B cell (primary cell): ENCODE data around the gene HIVEP1. TPM values are rescaled to one million over a fixed set of nuclear protein-coding genes. Genes with fewer than 3 reads are reported as not detected.

ENCODE experiments used
- ATAC-seq: fragments of 200-7000 bp; cut with Tn5 transposase; one replicate; pipeline ENCODE4 v1.10.0; 2021; ENCODE audit warnings: low read depth, mild to moderate bottlenecking, moderate number of reproducible peaks, moderate library complexity
- CTCF ChIA-PET: fragments of 350-600 bp; sonication (Branson Sonifier 250); formaldehyde crosslinking; loops from one replicate; lab custom pipeline; 2021; ENCODE audit warnings: antibody characterized with exemption, inconsistent platforms; lab: Charles Lee
- POLR2A ChIA-PET: fragments of 350-600 bp; sonication (Branson Sonifier 250); formaldehyde crosslinking; loops from one replicate; lab custom pipeline; 2021; ENCODE audit warnings: antibody characterized with exemption; lab: Charles Lee
- DNase-seq: peaks from one replicate; pipeline ENCODE4 v3.0.0; 2013
- H2AFZ ChIP-seq: 2 replicates; pipeline ENCODE4 v1.6.1; 2012; ENCODE audit warnings: mild to moderate bottlenecking, low read depth, low read length; ENCODE audit not compliant: insufficient read depth, poor library complexity, severe bottlenecking
- H3K27ac ChIP-seq, 2 donors: 1 replicate in 1 of 2; 2 replicates in 1 of 2; pipeline ENCODE4 v1.5.1; 2012 to 2013; ENCODE audit warnings: low read length in 2 of 2, mild to moderate bottlenecking in 2 of 2, moderate library complexity in 1 of 2
- H3K27me3 ChIP-seq, 4 experiments: fragments of 200-600 bp in 1 of 4; sonication (generic) in 1 of 4; replicated peaks in 1 of 4; 1 replicate in 2 of 4; 2 replicates in 2 of 4; pipeline versions ENCODE4 v1.6.1 to v1.7.0; 2013 to 2016; ENCODE audit warnings: low read length in 3 of 4, mild to moderate bottlenecking in 2 of 4, mixed read lengths in 1 of 4, moderate library complexity in 1 of 4; ENCODE audit not compliant: insufficient read depth in 4 of 4, control insufficient read depth in 3 of 4; ENCODE audit errors: control extremely low read depth in 1 of 4
- H3K36me3 ChIP-seq, 2 experiments: replicated peaks in 1 of 2; 1 replicate in 1 of 2; 2 replicates in 1 of 2; pipeline versions ENCODE4 v1.6.1 to v1.7.1; 2013; ENCODE audit warnings: low read length in 1 of 2; ENCODE audit not compliant: insufficient read depth in 2 of 2, control insufficient read depth in 1 of 2; ENCODE audit errors: control extremely low read depth in 1 of 2, extremely low read depth in 1 of 2
- H3K4me1 ChIP-seq, 2 donors: fragments of 200-600 bp in 1 of 2; sonication (generic) in 1 of 2; 1 replicate in 1 of 2; 2 replicates in 1 of 2; pipeline versions ENCODE4 v1.5.1 to v1.6.1; 2013 to 2017; ENCODE audit warnings: low read length in 2 of 2; ENCODE audit not compliant: control insufficient read depth in 2 of 2, insufficient read depth in 2 of 2
- H3K4me2 ChIP-seq: replicated peaks from 2 replicates; pipeline ENCODE3; 2012; ENCODE audit warnings: mild to moderate bottlenecking, low read depth, low read length; ENCODE audit not compliant: poor library complexity, severe bottlenecking
- H3K4me3 ChIP-seq, 5 experiments: fragments of 200-600 bp in 1 of 5; sonication (generic) in 1 of 5; 1 replicate in 3 of 5; 2 replicates in 2 of 5; pipeline versions ENCODE4 v1.5.1 to v1.7.0; 2011 to 2016; ENCODE audit warnings: low read length in 4 of 5, mild to moderate bottlenecking in 4 of 5, low read depth in 2 of 5, control low read depth in 1 of 5, moderate library complexity in 1 of 5; ENCODE audit not compliant: insufficient read depth in 1 of 5; ENCODE audit errors: control extremely low read depth in 1 of 5, extremely low read depth in 1 of 5
- H3K79me2 ChIP-seq: fragments of 200-600 bp; sonication (generic); one replicate; pipeline ENCODE4 v1.6.0; 2016; ENCODE audit warnings: low read length; ENCODE audit not compliant: control insufficient read depth, insufficient read depth
- H3K9ac ChIP-seq: fragments of 200-600 bp; sonication (generic); 2 replicates; pipeline ENCODE4 v1.6.1; 2017; ENCODE audit warnings: mild to moderate bottlenecking, low read length, moderate library complexity
- H3K9me3 ChIP-seq, 3 donors: one replicate each; pipeline versions ENCODE4 v1.6.1 to v1.7.1; 2013; ENCODE audit warnings: low read length in 2 of 3; ENCODE audit not compliant: control insufficient read depth in 2 of 3, insufficient read depth in 1 of 3; ENCODE audit errors: control extremely low read depth in 1 of 3
- H4K20me1 ChIP-seq: 2 replicates; pipeline ENCODE4 v1.6.0; 2012; ENCODE audit warnings: mild to moderate bottlenecking, low read length; ENCODE audit not compliant: insufficient read depth, control insufficient read depth, poor library complexity, severe bottlenecking
- H3K27ac Mint-ChIP-seq: one replicate; pipeline ENCODE4 v1.8.0; 2021; ENCODE audit warnings: mixed read lengths
- H3K27me3 Mint-ChIP-seq: one replicate; pipeline ENCODE4 v1.8.0; 2021; ENCODE audit warnings: mixed read lengths
- H3K4me1 Mint-ChIP-seq: one replicate; pipeline ENCODE4 v1.8.0; 2021; ENCODE audit warnings: mixed read lengths
- H3K4me3 Mint-ChIP-seq: one replicate; pipeline ENCODE4 v1.8.0; 2021; ENCODE audit warnings: mixed read lengths
- H3K9me3 Mint-ChIP-seq: one replicate; pipeline ENCODE4 v1.8.0; 2022; ENCODE audit warnings: mixed read lengths; ENCODE audit not compliant: insufficient read depth
- CTCF ChIP-seq: fragments of 200-600 bp; IDR thresholded peaks from one replicate; pipeline ENCODE4 v1.8.0; 2022; ENCODE audit warnings: antibody characterized with exemption, mild to moderate bottlenecking
- EZH2 ChIP-seq: IDR thresholded peaks from 2 replicates; pipeline ENCODE4 v1.6.1; 2012; ENCODE audit warnings: borderline replicate concordance, low read depth, mild to moderate bottlenecking, moderate library complexity, low read length; ENCODE audit not compliant: insufficient read depth, poor library complexity, severe bottlenecking
- WGBS: methylation state at CpG from one replicate; pipeline ENCODE4 v1.1.5; 2013; ENCODE audit warnings: missing lambda C conversion rate; ENCODE audit not compliant: insufficient coverage; 5-methylcytosine and 5-hydroxymethylcytosine counted together
- intact Hi-C: fragments of 100-400 bp; cut with micrococcal nuclease; formaldehyde crosslinking; loops from one replicate; pipeline ENCODE4 v1.10.0; 2022
- polyA plus RNA-seq: library from polyadenylated mRNA; depleted of rRNA; stranded (reverse); fragments of >200 nt; gene quantifications from 2 replicates; pipeline ENCODE4 v1.2.3, GENCODE V29; 2012
- total RNA-seq, 2 donors: library from RNA; stranded (reverse); fragments of 120-200 nt in 1 of 2; gene quantifications; 1 replicate in 1 of 2; 2 replicates in 1 of 2; pipeline versions ENCODE4 v1.2.3 to v1.2.4, GENCODE V29; 2013 to 2022

HIVEP1 gene
- total and polyA plus RNA-seq, 2 donors (not counting 1 experiment from before 2014, with no cell fraction given): 11.3 to 96.5 TPM

GRCh38 chr6:12088531-12088930 lies 76.4 kb downstream of the HIVEP1 start:
- no peak for ATAC-seq
- peaks cover 0 to 3% (median 0%) of the 10 kb centered on the region in 3 donors for H3K9me3 ChIP-seq
- Mint-ChIP-seq H3K27ac (no peak overlapping the region), H3K27me3 (no peaks in the 10 kb centered on the region), H3K9me3 (no peaks in the 10 kb centered on the region), H3K4me1 (peaks cover 19% of the 10 kb centered on the region), H3K4me3 (no peak overlapping the region)
- intact Hi-C loops: no loop called here
- WGBS: no CpG with 5 or more reads among the region's 1 CpG
- H2AFZ ChIP-seq: no peak overlapping the region
- DNase-seq: no peak
- no peak overlapping the region for H3K4me3 ChIP-seq
- peaks cover 0 to 6% of the 10 kb centered on the region in 2 experiments for H3K36me3 ChIP-seq
- no peak overlapping the region for H3K9ac ChIP-seq
- H3K27me3 ChIP-seq: no peaks in the 10 kb centered on the region
- TF ChIP-seq CTCF: no peak
- no peak for TF ChIP-seq EZH2
- no peak overlapping the region for H3K27ac ChIP-seq
- CTCF ChIA-PET: no interaction called here
- no peak overlapping the region for H3K4me2 ChIP-seq
- H3K79me2 ChIP-seq: peaks cover 6% of the 10 kb centered on the region
- no peaks in the 10 kb centered on the region for H4K20me1 ChIP-seq
- POLR2A ChIA-PET: interaction anchor here (0.6 kb wide), 1 partner anchor 113 kb away, joined by 4 read pairs; no protein-coding TSS in a partner anchor
- peaks cover 0 to 7% of the 10 kb centered on the region in 2 donors for H3K4me1 ChIP-seq

- Histone ChIP-seq H3K27ac (no peak overlapping the region), H3K36me3 (peaks cover 0 to 6% of the 10 kb centered on the region in 2 experiments), H2AFZ (no peak overlapping the region), H4K20me1 (no peaks in the 10 kb centered on the region), H3K4me2 (no peak overlapping the region), H3K27me3 (no peaks in the 10 kb centered on the region), H3K9me3 (peaks cover 0 to 3% (median 0%) of the 10 kb centered on the region in 3 donors), H3K9ac (no peak overlapping the region), H3K4me3 (no peak overlapping the region), H3K79me2 (peaks cover 10% of the 10 kb centered on the region), H3K4me1 (no peaks in the 10 kb centered on the region)
- intact Hi-C loops: no loop called here
- Mint-ChIP-seq H3K4me1 (peaks cover 7% of the 10 kb centered on the region), H3K4me3 (no peak overlapping the region), H3K9me3 (no peaks in the 10 kb centered on the region), H3K27me3 (no peaks in the 10 kb centered on the region), H3K27ac (no peak overlapping the region)
- no peak for ATAC-seq
- ChIA-PET POLR2A (no interaction called here), CTCF (interaction anchor here (1.0 kb wide), 1 partner anchor 435 kb away, joined by 3 read pairs; no protein-coding TSS in a partner anchor)
- TF ChIP-seq EZH2 (no peak), CTCF (no peak)
- no peak for DNase-seq
Measured at GRCh38 chr6:12090714-12091113, 78.6 kb downstream of the HIVEP1 start.
